HG03565 (cell line): ENCODE results near the gene TAS2R30.

ENCODE experiments used
- ATAC-seq: cut with Tn5 transposase; IDR thresholded peaks from one replicate; pipeline ENCODE4 v1.9.1; 2021; ENCODE audit warnings: mild to moderate bottlenecking, moderate library complexity; ENCODE audit not compliant: unreplicated experiment

The TAS2R30 gene

GRCh38 chr12:11134305-11134704, at the start of gene TAS2R30:
Gene TAS2R30 (minus strand): TSS chr12:11134644. CDS start chr12:11134244, 400 bp downstream.
- ATAC-seq = no peak

GRCh38 chr12:11183011-11183410, 48.6 kb upstream of the TAS2R30 start:
- no peak for ATAC-seq

GRCh38 chr12:11182529-11182928, 48.1 kb upstream of the TAS2R30 start:
- ATAC-seq = no peak

GRCh38 chr12:11178250-11178649, 43.8 kb upstream of the TAS2R30 start:
- no peak for ATAC-seq

- no peak for ATAC-seq
Observed at GRCh38 chr12:11174022-11174421, 39.6 kb upstream of the TAS2R30 start.

GRCh38 chr12:11171969-11172675, 37.7 kb upstream of the TAS2R30 start:
- no peak for ATAC-seq

- peak; percentile 90 for ATAC-seq
Observed at GRCh38 chr12:11171145-11171968, 36.9 kb upstream of the TAS2R30 start, which contains the start of gene SMIM10L1. Gene SMIM10L1 (plus strand): TSS chr12:11171194. CDS start chr12:11171357, 163 bp downstream.

- ATAC-seq = no peak
Observed at GRCh38 chr12:11170810-11171144, 36.3 kb upstream of the TAS2R30 start.

- ATAC-seq = no peak
Observed at GRCh38 chr12:11166300-11166699, 31.9 kb upstream of the TAS2R30 start.

GRCh38 chr12:11164384-11164783, 29.9 kb upstream of the TAS2R30 start:
- no peak for ATAC-seq

- ATAC-seq = no peak
Observed at GRCh38 chr12:11162502-11162901, 28.1 kb upstream of the TAS2R30 start.

GRCh38 chr12:11158885-11159444, 24.5 kb upstream of the TAS2R30 start:
- ATAC-seq = no peak

- ATAC-seq = no peak
Observed at GRCh38 chr12:11154400-11154925, 20.0 kb upstream of the TAS2R30 start.

GRCh38 chr12:11152725-11153124, 18.3 kb upstream of the TAS2R30 start:
- no peak for ATAC-seq

- no peak for ATAC-seq
Observed at GRCh38 chr12:11150832-11151231, 16.4 kb upstream of the TAS2R30 start.

- ATAC-seq = no peak
Observed at GRCh38 chr12:11147420-11147819, 13.0 kb upstream of the TAS2R30 start.

GRCh38 chr12:11144297-11144696, 9.9 kb upstream of the TAS2R30 start:
- no peak for ATAC-seq

- ATAC-seq = no peak
Observed at GRCh38 chr12:11143352-11143751, 8.9 kb upstream of the TAS2R30 start.

- ATAC-seq = no peak
Observed at GRCh38 chr12:11136075-11136474, 1.6 kb upstream of the TAS2R30 start.

- ATAC-seq = no peak
Observed at GRCh38 chr12:11133816-11134215, 628 bp downstream of the TAS2R30 start.

GRCh38 chr12:11133162-11133561, 1.3 kb downstream of the TAS2R30 start:
- ATAC-seq = no peak

- no peak for ATAC-seq
Observed at GRCh38 chr12:11130999-11131398, 3.4 kb downstream of the TAS2R30 start.
